D721Med (cell line): ENCODE results near the gene TMEM203.

Experiments used
- DNase-seq: peaks from one replicate; pipeline ENCODE4 v3.0.0; 2011; ENCODE audit warnings: low spot score; ENCODE audit not compliant: insufficient read length
- FAIRE-seq: peaks from 2 replicates; lab custom pipeline; 2011; peaks lifted over from hg19 to GRCh38; lab: Jason Lieb, UNC
- CTCF ChIP-seq: IDR thresholded peaks from 2 replicates; pipeline ENCODE4 v1.5.1; 2012; ENCODE audit warnings: mild to moderate bottlenecking, control low read depth; ENCODE audit not compliant: insufficient read depth; ENCODE audit errors: missing control alignments

TMEM203 gene

GRCh38 chr9:137174722-137175293 is 30.6 kb downstream of the TMEM203 start:
- DNase-seq = no peak
- TF ChIP-seq CTCF = no peak
- no peak for FAIRE-seq

- FAIRE-seq (no peak), DNase-seq (no peak)
- no peak for TF ChIP-seq CTCF
Measured at GRCh38 chr9:137173796-137174664, 31.4 kb downstream of the TMEM203 start.

- no peak for TF ChIP-seq CTCF
- no peak for DNase-seq
- no peak for FAIRE-seq
Measured at GRCh38 chr9:137172901-137173795, 32.3 kb downstream of the TMEM203 start.

- DNase-seq (no peak), FAIRE-seq (no peak)
- no peak for TF ChIP-seq CTCF
Measured at GRCh38 chr9:137171149-137171900, 34.1 kb downstream of the TMEM203 start.

- DNase-seq = no peak
- FAIRE-seq = no peak
- TF ChIP-seq CTCF = no peak
Measured at GRCh38 chr9:137170486-137171148, 34.8 kb downstream of the TMEM203 start.

GRCh38 chr9:137169896-137170358 is 35.5 kb downstream of the TMEM203 start, which contains the start of gene LRRC26:
Gene LRRC26, minus strand, starts transcription at chr9:137170051. Its CDS starts 108 bp downstream, at chr9:137169943.
- TF ChIP-seq CTCF = no peak
- DNase-seq = no peak
- no peak for FAIRE-seq
